Liver (tissue), 3 donors: ENCODE measurements around the gene ELK3.

Experiments used
- EGR1 ChIP-seq, 2 donors: IDR thresholded peaks; 2 replicates each; pipeline ENCODE4 v1.6.1; 2016 to 2018; ENCODE audit warnings: antibody characterized with exemption in 2 of 2, low read depth in 2 of 2
- FOXA1 ChIP-seq: IDR thresholded peaks from 2 replicates; pipeline ENCODE4 v1.6.1; 2016; ENCODE audit warnings: antibody characterized with exemption
- GABPA ChIP-seq, 2 donors: IDR thresholded peaks in 1 of 2; conservative IDR thresholded peaks in 1 of 2; 2 replicates each; pipeline ENCODE4 v1.6.1; 2016; ENCODE audit warnings: antibody characterized with exemption in 2 of 2, mild to moderate bottlenecking in 1 of 2, moderate library complexity in 1 of 2
- JUND ChIP-seq, 2 donors: IDR thresholded peaks; 2 replicates each; pipeline ENCODE4 v1.6.1; 2016; ENCODE audit warnings: antibody characterized with exemption in 2 of 2
- NR2F2 ChIP-seq: IDR thresholded peaks from 2 replicates; pipeline ENCODE4 v1.6.1; 2016; ENCODE audit warnings: antibody characterized with exemption
- RAD21 ChIP-seq, 2 donors: IDR thresholded peaks; 2 replicates each; pipeline ENCODE4 v1.6.1; 2016; ENCODE audit warnings: antibody characterized with exemption in 2 of 2, mild to moderate bottlenecking in 2 of 2
- SP1 ChIP-seq: IDR thresholded peaks from 2 replicates; pipeline ENCODE4 v1.6.1; 2018; ENCODE audit warnings: antibody characterized with exemption, mild to moderate bottlenecking
- TAF1 ChIP-seq: conservative IDR thresholded peaks from 2 replicates; pipeline ENCODE4 v1.6.1; 2016; ENCODE audit warnings: antibody characterized with exemption, mild to moderate bottlenecking
- TF ChIP-seq, protein P1 (sequence below): IDR thresholded peaks from 2 replicates; pipeline ENCODE4 v1.6.1; 2016; ENCODE audit warnings: antibody characterized with exemption, mild to moderate bottlenecking
- TF ChIP-seq, protein P2 (sequence below): fragments of 150-350 bp; IDR thresholded peaks from 2 replicates; pipeline ENCODE4 v1.5.1; 2017; ENCODE audit warnings: improper control_type of control experiment, low read depth, low read length; ENCODE audit not compliant: missing input control
- TF ChIP-seq, protein P3 (sequence below): IDR thresholded peaks from 2 replicates; pipeline ENCODE4 v1.6.1; 2016; ENCODE audit warnings: antibody characterized with exemption
- TF ChIP-seq, protein P4 (sequence below): IDR thresholded peaks from 2 replicates; pipeline ENCODE4 v1.6.1; 2016; ENCODE audit warnings: antibody characterized with exemption
- TF ChIP-seq, protein P5 (sequence below): IDR thresholded peaks from 2 replicates; pipeline ENCODE4 v1.6.1; 2016; ENCODE audit warnings: antibody characterized with exemption
- donor health status: healthy.
- donor health status: healthy.

DNA sequence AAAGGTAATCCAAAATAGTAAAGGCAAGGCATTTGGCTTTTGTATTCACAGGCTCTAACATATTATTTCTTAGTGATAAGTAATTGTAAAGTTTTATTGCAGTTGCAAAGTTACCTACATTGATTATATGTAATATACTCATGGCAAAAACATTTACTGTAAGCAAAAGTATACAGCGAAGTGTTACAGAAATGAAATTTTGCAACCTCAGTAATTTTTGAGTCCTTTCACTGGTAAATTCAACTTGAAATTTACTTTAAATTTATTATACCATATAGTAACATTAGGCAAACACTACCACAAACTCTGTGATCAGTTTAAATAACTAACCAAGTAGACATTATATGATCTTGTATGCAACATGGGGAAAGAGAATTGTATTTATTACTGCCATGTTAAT, 117.0 kb downstream of the ELK3 start:
- TF ChIP-seq, protein P1, sequence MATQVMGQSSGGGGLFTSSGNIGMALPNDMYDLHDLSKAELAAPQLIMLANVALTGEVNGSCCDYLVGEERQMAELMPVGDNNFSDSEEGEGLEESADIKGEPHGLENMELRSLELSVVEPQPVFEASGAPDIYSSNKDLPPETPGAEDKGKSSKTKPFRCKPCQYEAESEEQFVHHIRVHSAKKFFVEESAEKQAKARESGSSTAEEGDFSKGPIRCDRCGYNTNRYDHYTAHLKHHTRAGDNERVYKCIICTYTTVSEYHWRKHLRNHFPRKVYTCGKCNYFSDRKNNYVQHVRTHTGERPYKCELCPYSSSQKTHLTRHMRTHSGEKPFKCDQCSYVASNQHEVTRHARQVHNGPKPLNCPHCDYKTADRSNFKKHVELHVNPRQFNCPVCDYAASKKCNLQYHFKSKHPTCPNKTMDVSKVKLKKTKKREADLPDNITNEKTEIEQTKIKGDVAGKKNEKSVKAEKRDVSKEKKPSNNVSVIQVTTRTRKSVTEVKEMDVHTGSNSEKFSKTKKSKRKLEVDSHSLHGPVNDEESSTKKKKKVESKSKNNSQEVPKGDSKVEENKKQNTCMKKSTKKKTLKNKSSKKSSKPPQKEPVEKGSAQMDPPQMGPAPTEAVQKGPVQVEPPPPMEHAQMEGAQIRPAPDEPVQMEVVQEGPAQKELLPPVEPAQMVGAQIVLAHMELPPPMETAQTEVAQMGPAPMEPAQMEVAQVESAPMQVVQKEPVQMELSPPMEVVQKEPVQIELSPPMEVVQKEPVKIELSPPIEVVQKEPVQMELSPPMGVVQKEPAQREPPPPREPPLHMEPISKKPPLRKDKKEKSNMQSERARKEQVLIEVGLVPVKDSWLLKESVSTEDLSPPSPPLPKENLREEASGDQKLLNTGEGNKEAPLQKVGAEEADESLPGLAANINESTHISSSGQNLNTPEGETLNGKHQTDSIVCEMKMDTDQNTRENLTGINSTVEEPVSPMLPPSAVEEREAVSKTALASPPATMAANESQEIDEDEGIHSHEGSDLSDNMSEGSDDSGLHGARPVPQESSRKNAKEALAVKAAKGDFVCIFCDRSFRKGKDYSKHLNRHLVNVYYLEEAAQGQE = no peak
- TF ChIP-seq JUND (IDR thresholded peaks at IDR 0.05) = no peak
- no peak for TF ChIP-seq GABPA (IDR thresholded peaks at IDR 0.05 in 1 of 2, conservative IDR thresholded peaks at IDR 0.05 in 1 of 2)
- TF ChIP-seq, protein P2, sequence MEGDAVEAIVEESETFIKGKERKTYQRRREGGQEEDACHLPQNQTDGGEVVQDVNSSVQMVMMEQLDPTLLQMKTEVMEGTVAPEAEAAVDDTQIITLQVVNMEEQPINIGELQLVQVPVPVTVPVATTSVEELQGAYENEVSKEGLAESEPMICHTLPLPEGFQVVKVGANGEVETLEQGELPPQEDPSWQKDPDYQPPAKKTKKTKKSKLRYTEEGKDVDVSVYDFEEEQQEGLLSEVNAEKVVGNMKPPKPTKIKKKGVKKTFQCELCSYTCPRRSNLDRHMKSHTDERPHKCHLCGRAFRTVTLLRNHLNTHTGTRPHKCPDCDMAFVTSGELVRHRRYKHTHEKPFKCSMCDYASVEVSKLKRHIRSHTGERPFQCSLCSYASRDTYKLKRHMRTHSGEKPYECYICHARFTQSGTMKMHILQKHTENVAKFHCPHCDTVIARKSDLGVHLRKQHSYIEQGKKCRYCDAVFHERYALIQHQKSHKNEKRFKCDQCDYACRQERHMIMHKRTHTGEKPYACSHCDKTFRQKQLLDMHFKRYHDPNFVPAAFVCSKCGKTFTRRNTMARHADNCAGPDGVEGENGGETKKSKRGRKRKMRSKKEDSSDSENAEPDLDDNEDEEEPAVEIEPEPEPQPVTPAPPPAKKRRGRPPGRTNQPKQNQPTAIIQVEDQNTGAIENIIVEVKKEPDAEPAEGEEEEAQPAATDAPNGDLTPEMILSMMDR = no peak
- TF ChIP-seq RAD21 (IDR thresholded peaks at IDR 0.05) = no peak
- TF ChIP-seq, protein P3, sequence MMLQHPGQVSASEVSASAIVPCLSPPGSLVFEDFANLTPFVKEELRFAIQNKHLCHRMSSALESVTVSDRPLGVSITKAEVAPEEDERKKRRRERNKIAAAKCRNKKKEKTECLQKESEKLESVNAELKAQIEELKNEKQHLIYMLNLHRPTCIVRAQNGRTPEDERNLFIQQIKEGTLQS = no peak
- TF ChIP-seq TAF1 = no peak
- TF ChIP-seq, protein P4, sequence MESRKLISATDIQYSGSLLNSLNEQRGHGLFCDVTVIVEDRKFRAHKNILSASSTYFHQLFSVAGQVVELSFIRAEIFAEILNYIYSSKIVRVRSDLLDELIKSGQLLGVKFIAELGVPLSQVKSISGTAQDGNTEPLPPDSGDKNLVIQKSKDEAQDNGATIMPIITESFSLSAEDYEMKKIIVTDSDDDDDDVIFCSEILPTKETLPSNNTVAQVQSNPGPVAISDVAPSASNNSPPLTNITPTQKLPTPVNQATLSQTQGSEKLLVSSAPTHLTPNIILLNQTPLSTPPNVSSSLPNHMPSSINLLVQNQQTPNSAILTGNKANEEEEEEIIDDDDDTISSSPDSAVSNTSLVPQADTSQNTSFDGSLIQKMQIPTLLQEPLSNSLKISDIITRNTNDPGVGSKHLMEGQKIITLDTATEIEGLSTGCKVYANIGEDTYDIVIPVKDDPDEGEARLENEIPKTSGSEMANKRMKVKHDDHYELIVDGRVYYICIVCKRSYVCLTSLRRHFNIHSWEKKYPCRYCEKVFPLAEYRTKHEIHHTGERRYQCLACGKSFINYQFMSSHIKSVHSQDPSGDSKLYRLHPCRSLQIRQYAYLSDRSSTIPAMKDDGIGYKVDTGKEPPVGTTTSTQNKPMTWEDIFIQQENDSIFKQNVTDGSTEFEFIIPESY = no peak
- TF ChIP-seq, protein P5, sequence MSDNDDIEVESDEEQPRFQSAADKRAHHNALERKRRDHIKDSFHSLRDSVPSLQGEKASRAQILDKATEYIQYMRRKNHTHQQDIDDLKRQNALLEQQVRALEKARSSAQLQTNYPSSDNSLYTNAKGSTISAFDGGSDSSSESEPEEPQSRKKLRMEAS = no peak
- no peak for TF ChIP-seq EGR1 (IDR thresholded peaks at IDR 0.05; ENCODE audit: low read depth in 2 of 2)
- TF ChIP-seq NR2F2 = no peak
- TF ChIP-seq SP1 = no peak
- no peak for TF ChIP-seq FOXA1
